HG03378 (cell line): ENCODE results near the gene PGA5.

Experiments
- ATAC-seq: cut with Tn5 transposase; IDR thresholded peaks from one replicate; pipeline ENCODE4 v1.9.1; 2021; ENCODE audit warnings: mild to moderate bottlenecking, moderate library complexity; ENCODE audit not compliant: unreplicated experiment

The PGA5 gene

DNA sequence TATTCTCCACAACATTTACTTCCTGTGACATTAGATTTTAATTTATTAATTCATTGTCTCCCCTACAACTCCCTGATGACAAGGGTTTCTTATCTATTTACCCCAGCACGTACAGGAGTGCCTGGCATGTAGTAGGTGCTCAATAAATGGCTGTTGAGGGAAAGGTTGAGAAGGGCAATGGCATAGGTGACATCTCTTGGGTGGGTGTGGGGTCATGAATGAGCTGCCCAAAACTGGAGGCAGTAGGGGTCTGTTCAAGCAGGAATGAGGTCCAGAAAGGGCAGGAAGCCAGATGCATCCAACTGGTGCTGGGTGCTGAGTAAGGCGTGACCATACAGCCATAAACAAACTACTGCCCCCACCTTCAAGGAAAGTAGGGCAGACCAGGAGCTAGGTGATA lies 51.4 kb downstream of the PGA5 start:
- ATAC-seq: no peak

DNA sequence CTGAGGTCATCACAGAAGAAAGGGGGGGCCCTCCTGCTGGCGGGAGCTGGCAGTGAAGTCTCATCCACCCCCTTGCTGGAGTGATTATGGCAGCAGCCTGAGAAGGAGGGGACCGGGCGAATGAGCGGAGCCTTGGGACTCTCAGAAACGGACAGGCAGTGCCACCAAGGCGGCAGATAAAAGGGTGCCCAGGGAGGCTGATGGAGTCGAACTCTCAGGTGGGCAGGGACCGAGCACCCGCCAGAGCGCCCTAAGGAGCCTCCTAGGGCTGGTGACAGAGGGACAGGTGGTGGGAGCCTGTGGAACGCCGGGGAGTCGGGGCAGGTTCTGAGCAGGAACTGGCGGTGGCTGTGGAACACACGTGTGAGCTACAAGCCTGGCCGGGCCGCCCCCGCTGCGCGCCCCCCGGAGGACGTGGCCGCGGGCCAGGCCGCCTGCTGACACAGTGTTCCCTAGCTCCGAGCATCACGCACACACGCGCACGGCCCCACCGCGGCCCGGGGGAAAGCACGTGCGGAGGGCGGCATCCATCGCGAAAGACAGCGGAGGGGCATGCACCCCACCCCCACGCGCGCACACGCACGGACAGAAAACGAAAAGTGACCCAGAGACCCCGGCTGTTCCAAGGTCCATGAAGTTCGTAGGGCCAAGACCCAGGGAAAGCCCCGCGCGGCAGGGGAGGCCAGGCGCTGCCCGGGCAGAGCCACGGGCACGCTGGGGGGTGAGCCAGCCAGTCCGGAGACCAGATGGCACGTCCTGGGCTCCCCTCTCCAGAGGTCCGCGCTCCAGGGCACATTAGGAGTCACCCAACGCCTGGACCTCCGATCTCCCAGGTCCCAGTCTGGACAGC lies 53.1 kb downstream of the PGA5 start:
- ATAC-seq: peak; percentile 28

DNA sequence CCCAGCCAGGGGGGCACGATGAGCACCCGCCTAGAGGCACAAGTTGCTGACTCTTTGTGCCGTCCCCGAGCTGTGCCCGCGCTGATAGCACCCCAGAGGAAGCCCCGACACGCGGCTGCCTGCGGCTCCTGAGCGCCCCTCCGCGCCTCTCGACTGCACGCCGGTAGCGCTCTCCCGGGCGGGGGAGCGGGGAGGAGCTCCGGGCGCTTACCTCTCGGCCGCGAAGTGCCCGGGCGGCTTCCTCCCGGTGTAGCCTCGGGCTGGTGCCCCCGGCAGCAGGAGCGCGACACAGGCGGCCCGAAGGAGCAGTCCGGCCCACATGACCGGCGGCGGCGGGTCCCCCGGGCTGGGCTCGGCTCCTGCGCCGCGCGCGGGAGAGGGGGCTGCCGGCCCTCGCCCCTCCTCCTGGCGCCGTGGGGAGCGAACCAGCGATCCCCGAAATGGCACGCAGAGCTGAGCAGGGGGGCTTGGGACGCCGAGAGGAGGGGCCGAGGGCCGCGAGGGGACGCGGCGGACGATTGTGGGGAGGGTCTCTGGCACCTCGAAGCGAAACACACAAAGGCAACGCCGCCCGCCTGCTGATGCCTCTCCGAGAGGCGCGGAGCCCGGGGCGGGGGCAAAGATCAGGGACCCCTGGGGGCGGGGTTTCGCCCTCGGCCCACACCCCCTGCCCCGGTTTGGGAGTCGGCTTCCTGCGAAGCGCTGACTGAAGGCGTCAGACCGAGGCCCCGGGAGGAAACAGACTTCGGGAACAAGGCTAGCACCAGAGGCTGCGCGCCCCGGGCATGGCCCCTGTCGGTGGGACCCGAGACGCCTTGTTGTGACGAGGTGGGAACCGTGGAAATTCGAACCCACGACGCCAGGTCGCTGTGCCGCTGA lies 54.0 kb downstream of the PGA5 start, which contains the start of gene VWCE:
TSS of gene VWCE (minus strand) at position 600 of the 879 bp plus-strand sequence. CDS start at position 321, 279 bp downstream.
- ATAC-seq: peak; percentile 46

DNA sequence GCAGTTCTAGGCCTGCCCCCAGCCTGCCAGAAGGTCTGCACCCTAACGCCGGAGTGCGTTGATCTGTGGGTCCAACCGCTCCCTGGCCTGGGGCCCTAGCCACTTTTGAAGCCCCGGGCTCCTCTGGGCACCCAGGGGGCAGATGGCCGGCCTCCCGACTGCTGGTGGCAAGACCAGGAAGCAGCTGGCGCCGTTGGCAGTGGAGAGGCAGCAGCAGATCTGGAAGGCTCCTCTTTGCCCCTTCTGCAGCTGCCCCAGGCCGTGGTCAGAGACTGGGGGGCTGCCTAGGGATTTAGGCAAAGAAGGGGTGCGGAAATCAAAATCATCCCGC lies 54.6 kb downstream of the PGA5 start:
- no peak for ATAC-seq

DNA sequence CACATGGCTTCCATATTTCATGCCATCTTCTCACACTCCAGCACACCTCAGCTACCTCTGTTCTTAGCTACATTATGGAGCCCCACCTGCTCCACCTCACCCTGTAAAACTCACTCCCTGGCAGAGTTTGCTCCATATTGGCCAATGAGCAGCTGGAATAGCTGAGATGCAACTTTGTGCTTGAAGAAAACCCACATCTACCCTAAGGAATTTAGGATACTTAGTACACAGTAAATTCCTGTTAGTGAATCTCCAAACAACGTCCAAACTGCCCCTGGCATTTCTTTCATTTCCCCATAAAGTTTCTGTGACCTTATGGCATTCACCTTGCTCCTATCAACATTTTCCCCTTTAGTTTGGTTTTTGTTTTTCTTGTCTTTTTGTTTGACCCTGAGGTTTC lies 56.4 kb downstream of the PGA5 start:
- ATAC-seq: no peak

DNA sequence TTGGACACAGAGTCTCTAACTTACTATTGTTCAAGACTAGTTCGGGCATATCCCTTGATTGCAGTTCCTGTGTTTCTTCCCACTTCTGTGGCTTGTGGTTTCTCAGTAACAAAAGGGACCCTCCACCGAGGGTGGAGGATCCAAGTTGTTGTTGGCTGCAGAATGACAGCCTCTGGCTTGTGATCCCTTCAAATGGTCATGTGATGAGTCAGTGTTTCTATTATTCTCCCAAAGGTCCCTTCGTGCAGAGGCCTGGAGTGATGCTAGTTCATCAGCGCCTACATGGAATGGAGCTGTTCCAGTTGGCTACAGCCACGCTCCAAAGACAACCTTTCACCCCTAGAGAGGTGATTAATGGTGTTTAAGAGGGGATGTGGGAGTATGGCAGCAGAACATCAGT lies 56.8 kb downstream of the PGA5 start:
- ATAC-seq: no peak

DNA sequence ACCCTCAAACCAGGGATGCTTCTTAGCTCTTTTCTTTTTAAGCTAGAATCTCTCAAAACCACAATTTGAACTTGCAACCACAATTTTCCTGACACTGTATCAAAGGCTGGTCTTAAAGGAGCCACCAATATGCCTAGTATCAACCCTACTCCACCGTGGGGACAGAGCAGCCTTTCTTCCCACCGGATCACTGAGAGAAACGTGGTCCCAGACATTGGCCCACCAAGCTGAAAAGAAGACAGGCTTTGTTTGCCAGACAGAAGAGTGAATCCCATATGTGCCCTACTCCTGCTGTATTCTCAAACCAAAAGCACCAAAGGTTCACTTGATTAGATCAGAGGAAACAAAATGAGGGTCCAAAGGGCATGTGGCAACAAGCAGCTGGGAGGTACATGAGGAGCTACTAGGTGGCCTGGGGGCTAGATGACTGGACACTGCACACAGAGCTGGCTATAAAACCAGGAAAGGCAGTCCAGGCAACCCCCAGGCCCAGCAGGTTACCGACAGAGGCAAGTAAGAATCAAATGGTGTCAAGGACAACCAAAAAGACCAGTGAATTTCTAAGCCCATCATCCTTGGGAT lies 57.8 kb downstream of the PGA5 start:
- no peak for ATAC-seq
